HCT116 (cell line): ENCODE measurements around the gene OSTF1. TPM values are rescaled to one million over a fixed set of nuclear protein-coding genes. Genes with fewer than 3 reads are reported as not detected.

Experiments used
- ATAC-seq: fragments of 200-7000 bp; cut with Tn5 transposase; 2 replicates; pipeline ENCODE4 v1.9.1; 2020; ENCODE audit warnings: mild to moderate bottlenecking, moderate library complexity
- BruUV-seq: library from RNA; stranded (reverse); fragments of 400-500 nt; replicated peaks from 2 replicates; lab custom pipeline; 2021; lab: Mats Ljungman, UMichigan
- CTCF ChIA-PET: fragments of 300-600 bp; sonication (Branson Sonifier 250); formaldehyde crosslinking; loops from one replicate; lab custom pipeline; 2021; ENCODE audit warnings: antibody characterized with exemption; lab: Charles Lee
- POLR2A ChIA-PET: fragments of 300-600, 350-600 bp; sonication (Branson Sonifier 250); formaldehyde crosslinking; loops from one replicate; lab custom pipeline; 2021; ENCODE audit warnings: antibody characterized with exemption; lab: Charles Lee
- RAD21 ChIA-PET, 2 experiments: fragments of 300-600 bp; sonication (Branson Sonifier 250); formaldehyde crosslinking; loops; one replicate each; lab custom pipeline; 2023; ENCODE audit warnings: low total read pairs in 2 of 2; ENCODE audit not compliant: uncharacterized antibody in 2 of 2, unreplicated experiment in 2 of 2, low non-redundant PET in 1 of 2; lab: Charles Lee
- DNase-seq: peaks from one replicate; pipeline ENCODE4 v3.0.0-alpha.2; 2010; ENCODE audit warnings: low read depth, low spot score
- H2AFZ ChIP-seq: fragments of 200-600 bp; shearing (Covaris generic), sonication (generic); 2 replicates; pipeline ENCODE4 v1.6.1; 2017; ENCODE audit warnings: low read depth, mixed run types, mixed read lengths, antibody characterized with exemption, low read length; ENCODE audit not compliant: poor library complexity, severe bottlenecking
- H3K27ac ChIP-seq: 2 replicates; pipeline ENCODE4 v1.5.1; 2012; ENCODE audit warnings: low read depth, low read length
- H3K27me3 ChIP-seq: fragments of 200-600 bp; sonication (generic); 2 replicates; pipeline ENCODE4 v1.6.1; 2016; ENCODE audit warnings: mixed run types, low read length, mixed read lengths; ENCODE audit not compliant: insufficient read depth
- H3K36me3 ChIP-seq, 2 experiments: fragments of 200-500 bp in 1 of 2; fragments of 200-600 bp in 1 of 2; sonication (Bioruptor generic) in 1 of 2; sonication (generic) in 1 of 2; 2 replicates each; pipeline versions ENCODE4 v1.5.1 to v1.6.1; 2014 to 2016; ENCODE audit warnings: low read length in 2 of 2, inconsistent platforms in 1 of 2, mixed read lengths in 1 of 2, mixed run types in 1 of 2; ENCODE audit not compliant: insufficient read depth in 2 of 2, control insufficient read depth in 1 of 2
- H3K4me1 ChIP-seq, 2 experiments: fragments of 200-600 bp in 1 of 2; sonication (generic) in 1 of 2; 2 replicates each; pipeline versions ENCODE4 v1.5.1 to v1.6.1; 2012 to 2017; ENCODE audit warnings: low read length in 2 of 2, inconsistent platforms in 1 of 2, mild to moderate bottlenecking in 1 of 2, mixed read lengths in 1 of 2, mixed run types in 1 of 2, moderate library complexity in 1 of 2; ENCODE audit not compliant: insufficient read depth in 2 of 2, control insufficient read depth in 1 of 2
- H3K4me2 ChIP-seq: fragments of 200-600 bp; sonication (generic); 2 replicates; pipeline ENCODE4 v1.6.1; 2017; ENCODE audit warnings: mixed run types, low read length, mixed read lengths
- H3K4me3 ChIP-seq, 2 experiments: fragments of 200-600 bp in 1 of 2; sonication (generic) in 1 of 2; replicated peaks in 1 of 2; 2 replicates each; pipeline ENCODE4 v1.5.1; 2011 to 2016; ENCODE audit warnings: low read length in 2 of 2, control low read depth in 1 of 2, low read depth in 1 of 2, mild to moderate bottlenecking in 1 of 2, mixed read lengths in 1 of 2, mixed run types in 1 of 2
- H3K79me2 ChIP-seq: fragments of 200-600 bp; sonication (generic); 2 replicates; pipeline ENCODE4 v1.6.1; 2017; ENCODE audit warnings: mild to moderate bottlenecking, mixed run types, low read length, moderate library complexity, mixed read lengths; ENCODE audit not compliant: insufficient read depth
- H3K9ac ChIP-seq: fragments of 200-600 bp; sonication (generic); 2 replicates; pipeline ENCODE4 v1.6.1; 2016; ENCODE audit warnings: low read length, mixed read lengths
- H3K9me2 ChIP-seq: fragments of 200-600 bp; sonication (generic), shearing (Covaris generic); 2 replicates; pipeline ENCODE4 v1.6.1; 2017; ENCODE audit warnings: mixed run types, mild to moderate bottlenecking, moderate library complexity; ENCODE audit not compliant: insufficient read depth
- H3K9me3 ChIP-seq, 2 experiments: fragments of 200-500 bp in 1 of 2; fragments of 200-600 bp in 1 of 2; sonication (Bioruptor generic) in 1 of 2; sonication (generic) in 1 of 2; 2 replicates each; pipeline ENCODE4 v1.6.1; 2014 to 2017; ENCODE audit warnings: low read length in 2 of 2, mixed read lengths in 2 of 2, inconsistent platforms in 1 of 2, low read depth in 1 of 2, mild to moderate bottlenecking in 1 of 2, mixed run types in 1 of 2, moderate library complexity in 1 of 2; ENCODE audit not compliant: control insufficient read depth in 1 of 2, insufficient read depth in 1 of 2
- H4K20me1 ChIP-seq: fragments of 200-600 bp; sonication (generic), shearing (Covaris generic); 2 replicates; pipeline ENCODE4 v1.6.1; 2017; ENCODE audit warnings: mixed run types, mild to moderate bottlenecking, moderate library complexity; ENCODE audit not compliant: insufficient read depth
- EGR1 ChIP-seq: IDR thresholded peaks from 2 replicates; pipeline ENCODE4 v1.6.1; 2012; ENCODE audit warnings: low read depth
- EZH2 ChIP-seq: fragments of 200-600 bp; sonication (generic); IDR thresholded peaks from 2 replicates; pipeline ENCODE4 v1.6.1; 2017; ENCODE audit warnings: antibody characterized with exemption, mixed run types
- EZH2phosphoT487 ChIP-seq: fragments of 200-600 bp; IDR thresholded peaks from 2 replicates; pipeline ENCODE4 v1.6.1; 2018; ENCODE audit warnings: antibody characterized with exemption, borderline replicate concordance
- POLR2A ChIP-seq: IDR thresholded peaks from 2 replicates; pipeline ENCODE4 v1.7.0; 2011; ENCODE audit warnings: borderline replicate concordance; ENCODE audit not compliant: insufficient read depth, insufficient read length; ENCODE audit errors: extremely low read depth
- POLR2AphosphoS5 ChIP-seq: IDR thresholded peaks from 2 replicates; pipeline ENCODE4 v1.6.1; 2011; ENCODE audit warnings: mild to moderate bottlenecking, low read depth, low read length, moderate library complexity
- RAD21 ChIP-seq: IDR thresholded peaks from 2 replicates; pipeline ENCODE4 v1.6.1; 2012; ENCODE audit warnings: low read depth, mild to moderate bottlenecking
- SIN3A ChIP-seq: IDR thresholded peaks from 2 replicates; pipeline ENCODE4 v1.6.1; 2012; ENCODE audit warnings: low read depth
- ZNF274 ChIP-seq: fragments of 200-500 bp; sonication (Bioruptor generic); IDR thresholded peaks from 2 replicates; pipeline ENCODE4 v1.6.1; 2014; ENCODE audit warnings: mild to moderate bottlenecking, low read depth, low read length, inconsistent platforms
- intact Hi-C: fragments of 100-400 bp; cut with micrococcal nuclease; formaldehyde crosslinking; loops from 2 replicates; pipeline ENCODE4 v1.10.0; 2022
- total RNA-seq: library from RNA; stranded (reverse); gene quantifications from one replicate; pipeline ENCODE4 v1.2.1, GENCODE V29; 2021; ENCODE audit not compliant: unreplicated experiment
- TF ChIP-seq, protein P1 (sequence below): IDR thresholded peaks from 2 replicates; pipeline ENCODE4 v1.6.1; 2011; ENCODE audit warnings: mild to moderate bottlenecking, low read length, moderate library complexity; ENCODE audit not compliant: insufficient replicate concordance; ENCODE audit errors: extremely low read depth
- TF ChIP-seq, protein P2 (sequence below): IDR thresholded peaks from 2 replicates; pipeline ENCODE4 v1.6.1; 2012

OSTF1 gene
- total RNA-seq, 1 experiment from 2014 or later: 20.7 TPM

DNA sequence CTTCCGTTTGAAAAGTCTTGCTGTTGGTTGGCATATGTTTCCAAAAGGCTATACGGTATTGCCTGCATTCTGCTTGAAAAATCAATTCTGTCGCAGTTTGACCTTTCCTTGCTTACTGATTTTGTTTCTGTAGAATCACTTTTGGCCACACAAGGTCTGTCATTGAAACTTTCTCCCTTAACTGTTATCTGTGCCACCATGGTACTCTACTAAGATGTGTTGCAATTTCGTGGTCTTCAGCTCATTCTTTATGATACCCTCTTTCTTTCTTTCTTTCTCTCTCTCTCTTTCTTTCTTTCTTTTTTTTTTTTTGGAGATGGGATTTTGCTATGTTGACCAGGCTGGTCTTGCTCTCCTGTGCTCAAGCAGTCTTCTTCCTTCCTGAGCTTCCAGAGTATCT lies 4.5 kb downstream of the OSTF1 start:
- RAD21 ChIA-PET: no interaction called here
- TF ChIP-seq POLR2A: no peak
- TF ChIP-seq SIN3A: no peak
- TF ChIP-seq EZH2phosphoT487: no peak
- TF ChIP-seq, protein P1, sequence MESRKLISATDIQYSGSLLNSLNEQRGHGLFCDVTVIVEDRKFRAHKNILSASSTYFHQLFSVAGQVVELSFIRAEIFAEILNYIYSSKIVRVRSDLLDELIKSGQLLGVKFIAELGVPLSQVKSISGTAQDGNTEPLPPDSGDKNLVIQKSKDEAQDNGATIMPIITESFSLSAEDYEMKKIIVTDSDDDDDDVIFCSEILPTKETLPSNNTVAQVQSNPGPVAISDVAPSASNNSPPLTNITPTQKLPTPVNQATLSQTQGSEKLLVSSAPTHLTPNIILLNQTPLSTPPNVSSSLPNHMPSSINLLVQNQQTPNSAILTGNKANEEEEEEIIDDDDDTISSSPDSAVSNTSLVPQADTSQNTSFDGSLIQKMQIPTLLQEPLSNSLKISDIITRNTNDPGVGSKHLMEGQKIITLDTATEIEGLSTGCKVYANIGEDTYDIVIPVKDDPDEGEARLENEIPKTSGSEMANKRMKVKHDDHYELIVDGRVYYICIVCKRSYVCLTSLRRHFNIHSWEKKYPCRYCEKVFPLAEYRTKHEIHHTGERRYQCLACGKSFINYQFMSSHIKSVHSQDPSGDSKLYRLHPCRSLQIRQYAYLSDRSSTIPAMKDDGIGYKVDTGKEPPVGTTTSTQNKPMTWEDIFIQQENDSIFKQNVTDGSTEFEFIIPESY: no peak
- TF ChIP-seq, protein P2, sequence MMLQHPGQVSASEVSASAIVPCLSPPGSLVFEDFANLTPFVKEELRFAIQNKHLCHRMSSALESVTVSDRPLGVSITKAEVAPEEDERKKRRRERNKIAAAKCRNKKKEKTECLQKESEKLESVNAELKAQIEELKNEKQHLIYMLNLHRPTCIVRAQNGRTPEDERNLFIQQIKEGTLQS: no peak
- TF ChIP-seq EGR1: no peak
- TF ChIP-seq ZNF274: no peak
- no peak for TF ChIP-seq POLR2AphosphoS5
- no peak for TF ChIP-seq EZH2
- no peak for TF ChIP-seq RAD21
- Histone ChIP-seq H3K9ac (no peak overlapping the region), H3K79me2 (peaks cover 11% of the 10 kb centered on the region; the same call in 1 of the 2 replicates), H3K4me2 (no peak overlapping the region), H2AFZ (no peak overlapping the region), H3K4me1 (peaks cover 6 to 8% of the 10 kb centered on the region in 2 experiments; a peak in 3 of 4 replicates), H3K27me3 (no peaks in the 10 kb centered on the region), H3K9me2 (no peaks in the 10 kb centered on the region), H3K4me3 (no peak overlapping the region), H3K27ac (no peak overlapping the region), H4K20me1 (no peaks in the 10 kb centered on the region), H3K36me3 (no peaks in the 10 kb centered on the region), H3K9me3 (no peaks in the 10 kb centered on the region)
- CTCF ChIA-PET: no interaction called here
- ATAC-seq (no peak), DNase-seq (no peak)
- no TSS peak for BruUV-seq
- intact Hi-C loops: no loop called here
- POLR2A ChIA-PET: interaction anchor here (0.6 kb wide), 1 partner anchor 71 kb away, joined by 4 read pairs; no protein-coding TSS in a partner anchor
